Endothelial cell of hepatic sinusoid (primary cell): Measurements from ENCODE around the gene BZW2.

Experiments used
- in situ Hi-C: cut with HindIII; loops from 2 replicates; pipeline ENCODE4 v1.10.0; 2017; ENCODE audit warnings: low sequenced_read_pairs

The BZW2 gene

GRCh38 chr7:16744518-16745250, 98.7 kb downstream of the BZW2 start:
- in situ Hi-C loops: no loop called here

DNA sequence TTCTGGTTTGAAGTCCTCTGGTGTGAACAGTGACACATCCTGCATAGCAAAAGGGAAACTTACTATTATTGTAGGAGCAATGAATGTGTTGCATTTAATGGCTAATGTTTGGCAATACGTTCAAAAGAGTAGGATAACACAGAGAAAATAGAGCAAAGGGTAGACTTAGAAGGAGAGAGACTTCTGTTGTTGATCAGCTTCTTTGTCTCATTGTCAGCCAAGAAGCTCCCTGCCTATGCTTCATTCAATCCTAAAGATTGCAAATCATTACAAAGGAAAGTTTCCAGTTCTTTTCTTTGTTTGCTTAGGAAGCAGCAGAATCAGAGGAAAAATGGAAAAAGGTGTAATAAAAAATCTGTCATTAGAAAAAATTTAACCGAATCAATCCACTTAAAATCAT, 99.7 kb downstream of the BZW2 start:
- in situ Hi-C loops: no loop called here

DNA sequence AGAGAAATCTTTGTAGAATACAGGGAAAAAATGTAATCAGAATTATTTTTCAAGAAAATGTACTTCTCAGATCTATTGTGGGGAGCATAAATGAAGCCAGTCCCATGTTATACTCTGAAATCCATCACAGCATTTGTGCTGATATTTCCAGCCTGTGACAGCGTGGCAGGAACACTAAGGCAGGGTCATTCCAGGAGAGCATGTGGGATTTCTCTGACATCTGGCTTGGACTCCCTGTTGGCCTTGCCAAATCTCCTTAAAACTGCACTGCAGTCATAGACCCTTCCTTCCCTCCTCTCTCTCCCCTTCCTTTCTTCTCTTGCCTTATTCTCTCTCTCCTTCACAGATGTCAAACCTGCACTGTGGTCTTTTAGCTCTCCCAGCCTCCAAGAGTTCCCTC, 101.1 kb downstream of the BZW2 start:
- in situ Hi-C loops: no loop called here

GRCh38 chr7:16753102-16753931, 107.3 kb downstream of the BZW2 start, which contains the start of gene TSPAN13:
TSS of gene TSPAN13 (plus strand) at chr7:16753755. CDS start at chr7:16753968, 213 bp downstream.
- in situ Hi-C loops: no loop called here

DNA sequence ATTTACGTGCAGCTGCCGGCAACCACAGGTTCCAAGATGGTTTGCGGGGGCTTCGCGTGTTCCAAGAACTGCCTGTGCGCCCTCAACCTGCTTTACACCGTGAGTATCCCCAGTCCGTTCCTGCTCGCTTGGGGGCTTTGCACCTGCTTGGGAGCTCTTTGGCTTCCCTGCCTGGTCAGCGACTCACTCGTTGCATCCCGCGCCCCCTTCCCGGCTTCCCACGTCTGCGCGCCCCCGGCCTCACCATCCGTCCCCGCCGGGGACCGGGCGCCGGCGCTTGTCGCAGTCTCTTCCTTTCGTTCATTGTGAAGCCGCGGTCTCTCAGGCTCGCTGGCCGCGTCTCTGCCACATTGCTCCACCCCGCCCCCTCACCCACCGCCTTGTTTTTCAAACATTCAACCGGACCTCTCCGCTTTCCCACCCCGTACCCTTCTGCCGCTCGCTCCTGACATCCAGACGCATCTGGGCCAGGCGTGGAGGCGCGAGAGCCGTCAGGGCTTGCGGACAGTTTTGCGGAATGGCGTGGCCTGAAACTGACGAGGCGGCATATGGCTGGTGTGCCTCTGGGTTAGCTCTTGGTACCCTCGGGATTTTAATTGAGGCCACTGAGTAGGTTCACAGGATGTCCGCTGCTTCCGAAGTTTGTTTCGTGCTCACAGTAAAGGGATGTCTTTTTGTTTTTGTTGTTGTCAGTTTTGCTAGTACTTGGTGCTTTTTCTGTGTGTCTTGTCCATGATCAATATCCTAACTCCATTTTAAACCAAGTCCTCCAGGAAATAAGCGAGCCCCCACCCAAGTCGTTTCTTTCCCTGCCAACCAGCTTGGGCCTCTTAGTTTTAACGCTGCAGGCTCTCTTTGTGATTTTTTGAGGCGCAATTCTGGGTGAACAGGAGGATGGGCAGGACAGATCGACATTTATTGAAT, 108.2 kb downstream of the BZW2 start:
- in situ Hi-C loops: no loop called here

GRCh38 chr7:16754856-16755317, 108.9 kb downstream of the BZW2 start:
- in situ Hi-C loops: loop anchor here (5.0 kb wide), 1 partner anchor 63 kb away; no protein-coding TSS in a partner anchor

DNA sequence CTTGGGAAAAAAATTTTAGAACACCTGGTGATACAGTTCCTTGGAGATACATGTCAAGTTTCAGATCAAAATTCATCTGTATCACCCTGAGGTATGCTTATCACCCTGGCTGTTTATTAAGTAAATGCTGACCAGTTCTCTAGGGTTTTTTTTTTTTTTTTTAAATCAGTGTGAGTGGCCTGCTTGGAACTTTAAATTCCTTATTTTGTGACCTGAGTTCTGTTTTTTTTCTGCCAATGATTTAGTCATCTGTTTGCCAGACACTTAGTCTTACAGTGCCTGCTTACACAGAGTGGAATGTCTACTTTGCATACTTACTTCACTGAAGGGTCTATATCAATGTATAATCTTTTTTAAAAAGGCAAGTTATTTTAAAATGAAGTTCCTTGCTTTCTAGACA, 109.4 kb downstream of the BZW2 start:
- in situ Hi-C loops: loop anchor here (5.0 kb wide), 1 partner anchor 63 kb away; no protein-coding TSS in a partner anchor
